HUES6 (cell line): ENCODE measurements around the gene GPR157.

Experiments
- H3K27ac ChIP-seq: 2 replicates; pipeline ENCODE4 v1.7.0; 2013; ENCODE audit warnings: low read depth, mild to moderate bottlenecking, low read length, inconsistent platforms
- H3K27me3 ChIP-seq: 2 replicates; pipeline ENCODE4 v1.6.1; 2013; ENCODE audit warnings: low read length; ENCODE audit not compliant: control insufficient read depth, insufficient read depth
- H3K36me3 ChIP-seq: 2 replicates; pipeline ENCODE4 v1.6.1; 2013; ENCODE audit warnings: low read length; ENCODE audit not compliant: control insufficient read depth, insufficient read depth
- H3K4me1 ChIP-seq: 2 replicates; pipeline ENCODE4 v1.6.1; 2013; ENCODE audit warnings: low read length; ENCODE audit not compliant: control insufficient read depth, insufficient read depth
- H3K4me3 ChIP-seq: 2 replicates; pipeline ENCODE4 v1.5.1; 2013; ENCODE audit warnings: low read depth, low read length
- H3K9ac ChIP-seq: one replicate; pipeline ENCODE4 v1.6.1; 2013; ENCODE audit warnings: mild to moderate bottlenecking, low read length
- H3K9me3 ChIP-seq: 2 replicates; pipeline ENCODE4 v1.6.1; 2013; ENCODE audit warnings: low read depth, low read length; ENCODE audit not compliant: control insufficient read depth, insufficient read depth

Gene GPR157

DNA sequence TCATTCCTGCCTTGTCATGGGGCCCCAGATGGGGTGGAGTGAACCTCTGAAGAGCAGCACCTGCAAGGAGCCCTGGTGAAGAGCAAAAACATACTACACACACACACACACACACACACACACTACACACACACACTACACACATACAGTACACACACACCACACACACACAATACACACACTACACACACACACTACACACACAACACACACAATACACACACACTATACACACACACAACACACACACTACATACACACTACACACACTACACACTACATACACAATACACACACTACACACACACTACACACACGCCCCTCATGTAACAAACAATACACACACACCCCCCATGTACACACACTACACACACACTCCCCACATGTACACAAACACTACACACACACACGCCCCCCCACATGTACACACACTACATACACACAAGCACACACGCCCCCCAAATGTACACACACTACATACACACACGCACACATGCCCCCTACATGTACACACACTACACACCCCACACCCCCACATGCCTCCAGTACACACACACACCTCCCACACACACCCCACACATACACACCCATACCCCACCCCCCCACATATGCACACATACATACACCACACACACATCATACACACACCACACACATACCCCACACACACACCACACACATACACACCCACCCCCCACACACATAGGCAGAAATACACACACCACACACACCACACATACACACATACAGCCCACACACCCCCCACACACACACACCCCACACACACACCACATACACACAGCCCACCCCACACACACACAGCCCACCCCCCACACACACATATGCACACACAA lies 68.8 kb downstream of the GPR157 start:
- Histone ChIP-seq H3K27ac (no peak overlapping the region), H3K9ac (no peak overlapping the region), H3K27me3 (no peaks in the 10 kb centered on the region), H3K4me1 (no peaks in the 10 kb centered on the region; the same call in 1 of the 2 replicates), H3K9me3 (no peaks in the 10 kb centered on the region), H3K36me3 (no peaks in the 10 kb centered on the region), H3K4me3 (no peak overlapping the region)

GRCh38 chr1:9058465-9058864 lies 70.4 kb downstream of the GPR157 start:
- no peaks in the 10 kb centered on the region for H3K36me3 ChIP-seq
- H3K4me1 ChIP-seq: no peaks in the 10 kb centered on the region
- no peak overlapping the region for H3K27ac ChIP-seq
- no peak overlapping the region for H3K9ac ChIP-seq
- no peak overlapping the region for H3K4me3 ChIP-seq
- no peaks in the 10 kb centered on the region for H3K9me3 ChIP-seq
- H3K27me3 ChIP-seq: no peaks in the 10 kb centered on the region

- Histone ChIP-seq H3K9ac (no peak overlapping the region), H3K4me3 (no peak overlapping the region), H3K27ac (no peak overlapping the region), H3K27me3 (no peaks in the 10 kb centered on the region), H3K4me1 (no peaks in the 10 kb centered on the region), H3K36me3 (no peaks in the 10 kb centered on the region), H3K9me3 (no peaks in the 10 kb centered on the region)
Measured at GRCh38 chr1:9057851-9058250, 71.1 kb downstream of the GPR157 start.

DNA sequence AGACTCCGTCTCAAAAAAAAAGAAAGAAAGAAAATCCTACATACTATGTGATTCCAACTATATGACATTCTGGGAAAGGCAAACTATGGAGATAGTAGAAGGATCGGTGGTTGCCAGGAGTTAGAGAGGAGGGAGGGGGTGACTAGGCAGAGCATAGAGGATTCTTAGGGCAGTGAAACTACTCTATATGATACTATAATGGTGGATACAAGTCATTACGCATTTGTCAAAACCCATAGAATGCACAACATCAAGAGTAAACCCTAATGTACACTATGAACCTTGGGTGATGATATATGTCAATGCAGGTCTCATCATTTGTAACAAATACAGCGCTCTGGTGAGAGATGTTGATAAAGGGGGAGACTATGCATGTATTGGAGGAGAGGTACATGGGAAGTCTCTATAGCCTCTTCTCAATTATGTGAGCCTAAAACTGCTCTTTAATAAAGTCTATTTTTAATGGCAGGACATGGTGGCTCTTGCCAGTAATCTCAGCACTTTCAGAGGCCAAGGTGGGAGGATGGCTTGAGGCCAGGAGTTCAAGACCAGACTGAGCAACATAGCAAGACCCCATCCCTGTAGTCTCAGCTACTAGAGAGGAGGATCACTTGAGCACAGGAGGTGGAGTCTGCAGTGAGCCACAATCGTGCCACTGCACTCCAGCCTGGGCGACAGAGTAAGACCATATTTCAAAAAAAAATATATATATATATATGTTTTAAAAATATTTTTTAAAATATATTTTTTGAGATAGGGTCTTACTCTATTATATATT lies 76.4 kb downstream of the GPR157 start:
- no peak overlapping the region for H3K9ac ChIP-seq
- no peak overlapping the region for H3K27ac ChIP-seq
- H3K27me3 ChIP-seq: no peaks in the 10 kb centered on the region
- H3K9me3 ChIP-seq: no peaks in the 10 kb centered on the region
- H3K4me1 ChIP-seq: peaks cover 10% of the 10 kb centered on the region
- no peaks in the 10 kb centered on the region for H3K36me3 ChIP-seq
- H3K4me3 ChIP-seq: no peak overlapping the region

GRCh38 chr1:9051379-9051778 lies 77.5 kb downstream of the GPR157 start:
- Histone ChIP-seq H3K4me3 (no peak overlapping the region), H3K27me3 (no peaks in the 10 kb centered on the region), H3K27ac (no peak overlapping the region), H3K9ac (no peak overlapping the region), H3K36me3 (no peaks in the 10 kb centered on the region), H3K4me1 (peaks cover 10% of the 10 kb centered on the region), H3K9me3 (no peaks in the 10 kb centered on the region)

DNA sequence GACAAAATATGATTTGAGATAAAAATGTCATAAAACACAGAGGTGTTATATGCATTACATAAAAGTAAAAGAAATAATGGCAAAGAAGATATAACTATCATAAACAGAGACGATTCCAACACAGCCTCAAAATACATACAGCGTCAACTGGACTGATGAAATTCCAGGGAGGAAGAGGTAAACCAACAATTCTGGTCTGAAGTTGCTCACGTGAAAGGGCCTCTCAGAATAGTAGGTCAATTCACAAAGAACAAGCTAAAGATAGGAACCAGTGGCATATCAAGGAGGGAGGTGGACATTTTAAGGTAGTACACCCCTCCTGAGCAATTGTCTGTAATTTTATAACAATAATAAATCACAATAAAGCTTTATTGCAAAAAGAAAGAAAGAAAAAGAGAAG lies 78.1 kb downstream of the GPR157 start:
- peaks cover 10% of the 10 kb centered on the region for H3K4me1 ChIP-seq
- H3K4me3 ChIP-seq: no peak overlapping the region
- H3K27ac ChIP-seq: no peak overlapping the region
- no peaks in the 10 kb centered on the region for H3K27me3 ChIP-seq
- H3K9me3 ChIP-seq: no peaks in the 10 kb centered on the region
- no peak overlapping the region for H3K9ac ChIP-seq
- H3K36me3 ChIP-seq: no peaks in the 10 kb centered on the region
